ENCODE results near the gene OTULIN.

The OTULIN gene

GRCh38 chr5:14676320-14676719 lies 11.8 kb downstream of the OTULIN start:
- no peaks in the 10 kb centered on the region for H3K9me3 ChIP-seq (ENCODE audit: control insufficient read depth, low read length)
- no peak overlapping the region for H3K27ac ChIP-seq (ENCODE audit: insufficient read depth, low read depth, low read length, poor library complexity, severe bottlenecking)
- H3K4me1 ChIP-seq (ENCODE audit: control insufficient read depth, insufficient read depth, low read length) = no peaks in the 10 kb centered on the region
- H3K27me3 ChIP-seq (ENCODE audit: control insufficient read depth, insufficient read depth, low read length, poor library complexity, severe bottlenecking) = no peaks in the 10 kb centered on the region
- 95 to 96% methylated on average over 3 of the region's 3 CpGs for WGBS, 2 experiments
- peaks cover 1% of the 10 kb centered on the region for H3K36me3 ChIP-seq (ENCODE audit: control insufficient read depth, insufficient read depth, low read length)
- no peak overlapping the region for H3K4me3 ChIP-seq (ENCODE audit: insufficient read depth, low read depth, low read length)

GRCh38 chr5:14678773-14679334 lies 14.3 kb downstream of the OTULIN start:
- H3K4me1 ChIP-seq (ENCODE audit: control insufficient read depth, insufficient read depth, low read length) = no peaks in the 10 kb centered on the region
- H3K27me3 ChIP-seq (ENCODE audit: control insufficient read depth, insufficient read depth, low read length, poor library complexity, severe bottlenecking) = no peaks in the 10 kb centered on the region
- peaks cover 10% of the 10 kb centered on the region for H3K36me3 ChIP-seq (ENCODE audit: control insufficient read depth, insufficient read depth, low read length)
- 90 to 100% methylated on average over 4 to 5 of the region's 5 CpGs for WGBS, 2 experiments
- no peaks in the 10 kb centered on the region for H3K9me3 ChIP-seq (ENCODE audit: control insufficient read depth, low read length)
- H3K4me3 ChIP-seq (ENCODE audit: insufficient read depth, low read depth, low read length) = no peak overlapping the region
- no peak overlapping the region for H3K27ac ChIP-seq (ENCODE audit: insufficient read depth, low read depth, low read length, poor library complexity, severe bottlenecking)

DNA sequence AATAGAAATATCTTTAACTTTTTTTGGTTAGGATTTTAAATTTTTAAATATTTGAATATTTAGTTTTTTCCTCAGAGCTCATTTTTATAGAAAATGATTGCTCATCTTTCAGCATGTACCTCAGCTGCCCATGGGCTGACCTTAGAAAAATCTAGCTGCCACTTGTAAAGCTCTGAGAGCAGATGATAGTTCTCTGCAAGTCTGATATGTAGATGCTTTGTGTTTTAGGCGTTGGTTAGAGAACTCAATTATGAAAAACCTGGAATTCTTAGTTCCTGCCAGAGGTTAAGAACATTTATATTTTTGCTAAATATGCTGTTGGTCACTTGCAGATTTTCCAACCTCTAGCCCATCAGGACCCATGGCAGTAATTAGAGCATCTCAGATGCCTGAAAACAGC lies 15.1 kb downstream of the OTULIN start:
- WGBS, 2 experiments = 91 to 93% methylated on average over 1 of the region's 1 CpG
- peaks cover 10% of the 10 kb centered on the region for H3K36me3 ChIP-seq (ENCODE audit: control insufficient read depth, insufficient read depth, low read length)
- no peaks in the 10 kb centered on the region for H3K9me3 ChIP-seq (ENCODE audit: control insufficient read depth, low read length)

DNA sequence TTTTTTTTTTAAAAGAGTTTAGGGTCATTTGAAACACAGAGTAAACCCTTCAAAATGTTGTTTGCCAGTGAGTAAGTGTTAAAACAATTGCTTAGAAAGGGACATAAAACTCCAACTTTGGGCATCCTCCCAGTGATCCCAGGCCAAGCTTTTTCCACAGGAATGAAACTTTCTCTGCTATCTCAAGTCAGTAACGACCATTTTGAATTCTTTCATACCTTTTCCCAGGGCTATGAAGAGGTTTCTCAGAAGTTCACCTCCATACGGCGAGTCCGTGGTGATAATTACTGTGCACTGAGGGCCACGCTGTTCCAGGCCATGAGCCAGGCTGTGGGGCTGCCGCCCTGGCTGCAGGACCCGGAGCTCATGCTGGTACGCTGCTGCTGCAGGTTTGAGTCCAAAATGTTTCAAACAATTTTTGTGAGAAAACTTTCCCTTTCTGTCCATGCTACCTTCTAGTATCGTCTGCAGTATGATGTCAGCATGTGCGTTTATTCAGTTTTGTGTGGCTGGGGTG lies 16.8 kb downstream of the OTULIN start:
- Histone ChIP-seq H3K4me3 (ENCODE audit: insufficient read depth, low read depth, low read length) (no peak overlapping the region), H3K36me3 (ENCODE audit: control insufficient read depth, insufficient read depth, low read length) (peaks cover 10% of the 10 kb centered on the region)

More for the DNA sequence above, 15.1 kb downstream of the OTULIN start:
- no peaks in the 10 kb centered on the region for H3K27me3 ChIP-seq (ENCODE audit: control insufficient read depth, insufficient read depth, low read length, poor library complexity, severe bottlenecking)
- no peak overlapping the region for H3K27ac ChIP-seq (ENCODE audit: insufficient read depth, low read depth, low read length, poor library complexity, severe bottlenecking)
- H3K4me1 ChIP-seq (ENCODE audit: control insufficient read depth, insufficient read depth, low read length) = no peaks in the 10 kb centered on the region
- H3K4me3 ChIP-seq (ENCODE audit: insufficient read depth, low read depth, low read length) = no peak overlapping the region

DNA sequence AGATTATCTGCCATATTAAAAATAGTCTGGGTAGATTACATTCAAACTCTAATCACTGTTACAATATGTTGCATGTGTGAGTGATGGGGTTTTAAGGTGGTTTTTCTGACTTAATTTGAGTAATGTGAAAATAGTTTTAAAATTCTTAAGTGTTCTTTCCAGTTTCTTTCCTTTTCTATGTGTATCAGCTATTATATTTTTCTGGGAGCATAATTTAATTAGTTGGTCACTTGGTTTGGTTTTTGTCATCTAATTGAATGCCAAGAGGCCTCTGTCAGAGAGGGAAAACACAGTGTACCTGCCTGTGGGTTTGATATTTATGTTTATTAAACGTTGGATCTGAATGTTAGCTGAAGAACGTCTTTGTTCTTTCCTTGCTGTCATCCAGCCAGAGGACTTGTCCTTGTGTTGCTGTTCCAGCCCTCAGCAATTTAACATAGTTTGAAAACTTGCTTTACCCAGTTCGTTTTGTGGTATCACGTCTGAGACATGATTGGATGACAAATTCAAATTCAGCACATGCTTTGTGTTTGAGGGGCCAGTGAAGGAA lies 19.5 kb downstream of the OTULIN start:
- WGBS, 2 experiments = 92 to 95% methylated on average over 4 of the region's 4 CpGs
- H3K4me1 ChIP-seq (ENCODE audit: control insufficient read depth, insufficient read depth, low read length) = no peaks in the 10 kb centered on the region
- H3K36me3 ChIP-seq (ENCODE audit: control insufficient read depth, insufficient read depth, low read length) = peaks cover 19% of the 10 kb centered on the region
- no peaks in the 10 kb centered on the region for H3K27me3 ChIP-seq (ENCODE audit: control insufficient read depth, insufficient read depth, low read length, poor library complexity, severe bottlenecking)
- no peak overlapping the region for H3K4me3 ChIP-seq (ENCODE audit: insufficient read depth, low read depth, low read length)
- no peaks in the 10 kb centered on the region for H3K9me3 ChIP-seq (ENCODE audit: control insufficient read depth, low read length)
- no peak overlapping the region for H3K27ac ChIP-seq (ENCODE audit: insufficient read depth, low read depth, low read length, poor library complexity, severe bottlenecking)

More for the DNA sequence above, 16.8 kb downstream of the OTULIN start:
- no peaks in the 10 kb centered on the region for H3K4me1 ChIP-seq (ENCODE audit: control insufficient read depth, insufficient read depth, low read length)
- no peaks in the 10 kb centered on the region for H3K27me3 ChIP-seq (ENCODE audit: control insufficient read depth, insufficient read depth, low read length, poor library complexity, severe bottlenecking)
- WGBS, 2 experiments = 94 to 98% methylated on average over 10 of the region's 10 CpGs
- H3K27ac ChIP-seq (ENCODE audit: insufficient read depth, low read depth, low read length, poor library complexity, severe bottlenecking) = no peak overlapping the region
- H3K9me3 ChIP-seq (ENCODE audit: control insufficient read depth, low read length) = no peaks in the 10 kb centered on the region

- no peak overlapping the region for H3K27ac ChIP-seq (ENCODE audit: insufficient read depth, low read depth, low read length, poor library complexity, severe bottlenecking)
- WGBS, 2 experiments = 87 to 88% methylated on average over 5 of the region's 5 CpGs
- no peak overlapping the region for H3K4me3 ChIP-seq (ENCODE audit: insufficient read depth, low read depth, low read length)
- no peaks in the 10 kb centered on the region for H3K27me3 ChIP-seq (ENCODE audit: control insufficient read depth, insufficient read depth, low read length, poor library complexity, severe bottlenecking)
- no peaks in the 10 kb centered on the region for H3K4me1 ChIP-seq (ENCODE audit: control insufficient read depth, insufficient read depth, low read length)
- H3K36me3 ChIP-seq (ENCODE audit: control insufficient read depth, insufficient read depth, low read length) = peaks cover 26% of the 10 kb centered on the region
- no peaks in the 10 kb centered on the region for H3K9me3 ChIP-seq (ENCODE audit: control insufficient read depth, low read length)
Measured at GRCh38 chr5:14684757-14685156, 20.2 kb downstream of the OTULIN start.

DNA sequence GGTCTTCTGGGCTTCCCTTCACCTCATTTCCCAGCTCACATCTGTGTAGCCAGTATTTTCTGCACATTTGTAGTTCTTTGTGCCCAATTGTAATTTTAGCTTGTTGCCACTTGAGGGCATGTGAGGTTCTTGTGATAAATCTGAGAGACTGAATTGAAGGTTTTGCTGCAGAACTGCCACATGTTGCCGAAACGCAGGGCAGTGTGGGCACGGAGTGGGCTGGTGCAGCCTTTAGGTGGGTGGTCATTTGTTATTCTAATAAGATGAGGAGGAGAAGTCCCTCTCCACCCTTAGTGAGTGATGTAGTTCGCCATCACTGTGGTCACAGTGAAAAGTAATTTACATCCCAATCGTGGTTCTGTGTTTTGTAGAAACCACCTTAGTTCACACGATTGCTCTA lies 21.2 kb downstream of the OTULIN start:
- H3K27me3 ChIP-seq (ENCODE audit: control insufficient read depth, insufficient read depth, low read length, poor library complexity, severe bottlenecking) = no peaks in the 10 kb centered on the region
- H3K9me3 ChIP-seq (ENCODE audit: control insufficient read depth, low read length) = no peaks in the 10 kb centered on the region
- no peak overlapping the region for H3K4me3 ChIP-seq (ENCODE audit: insufficient read depth, low read depth, low read length)
- peaks cover 34% of the 10 kb centered on the region for H3K36me3 ChIP-seq (ENCODE audit: control insufficient read depth, insufficient read depth, low read length)
- H3K27ac ChIP-seq (ENCODE audit: insufficient read depth, low read depth, low read length, poor library complexity, severe bottlenecking) = no peak overlapping the region
- 56 to 59% methylated on average over 6 of the region's 6 CpGs for WGBS, 2 experiments
- H3K4me1 ChIP-seq (ENCODE audit: control insufficient read depth, insufficient read depth, low read length) = no peaks in the 10 kb centered on the region

DNA sequence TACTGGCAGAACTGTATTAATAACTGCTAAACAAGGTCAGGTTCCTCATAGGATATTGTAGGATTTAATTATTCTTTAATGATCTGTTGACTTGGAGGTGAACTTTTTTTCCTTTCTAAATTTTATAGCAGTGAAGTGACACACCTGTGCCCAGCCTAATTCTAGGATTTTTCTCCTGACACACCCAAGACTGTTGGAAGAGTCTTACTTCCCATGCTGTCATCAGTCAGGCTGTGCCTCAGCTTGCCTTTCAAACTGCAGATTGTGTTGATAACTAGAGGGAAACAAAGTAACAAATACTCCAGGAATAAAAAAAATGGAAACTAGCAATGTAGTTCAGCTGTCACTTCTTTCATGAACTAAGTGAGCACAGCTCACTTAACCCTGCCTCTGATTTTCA lies 22.0 kb downstream of the OTULIN start:
- no peak overlapping the region for H3K27ac ChIP-seq (ENCODE audit: insufficient read depth, low read depth, low read length, poor library complexity, severe bottlenecking)
- no peaks in the 10 kb centered on the region for H3K27me3 ChIP-seq (ENCODE audit: control insufficient read depth, insufficient read depth, low read length, poor library complexity, severe bottlenecking)
- H3K4me1 ChIP-seq (ENCODE audit: control insufficient read depth, insufficient read depth, low read length) = no peaks in the 10 kb centered on the region
- no peak overlapping the region for H3K4me3 ChIP-seq (ENCODE audit: insufficient read depth, low read depth, low read length)
- H3K36me3 ChIP-seq (ENCODE audit: control insufficient read depth, insufficient read depth, low read length) = peaks cover 31% of the 10 kb centered on the region
- H3K9me3 ChIP-seq (ENCODE audit: control insufficient read depth, low read length) = no peaks in the 10 kb centered on the region

- 66 to 67% methylated on average over 4 of the region's 4 CpGs for WGBS, 2 experiments
- no peak overlapping the region for H3K4me3 ChIP-seq (ENCODE audit: insufficient read depth, low read depth, low read length)
Measured at GRCh38 chr5:14687023-14687665, 22.6 kb downstream of the OTULIN start.

GRCh38 chr5:14693070-14693469 lies 28.6 kb downstream of the OTULIN start:
- H3K36me3 ChIP-seq (ENCODE audit: control insufficient read depth, insufficient read depth, low read length) = peaks cover 35% of the 10 kb centered on the region
- no peaks in the 10 kb centered on the region for H3K27me3 ChIP-seq (ENCODE audit: control insufficient read depth, insufficient read depth, low read length, poor library complexity, severe bottlenecking)
- 93 to 99% methylated on average over 5 of the region's 5 CpGs for WGBS, 2 experiments
- H3K9me3 ChIP-seq (ENCODE audit: control insufficient read depth, low read length) = no peaks in the 10 kb centered on the region
- H3K27ac ChIP-seq (ENCODE audit: insufficient read depth, low read depth, low read length, poor library complexity, severe bottlenecking) = no peak overlapping the region
- H3K4me1 ChIP-seq (ENCODE audit: control insufficient read depth, insufficient read depth, low read length) = no peaks in the 10 kb centered on the region
- no peak overlapping the region for H3K4me3 ChIP-seq (ENCODE audit: insufficient read depth, low read depth, low read length)

More at GRCh38 chr5:14687023-14687665, 22.6 kb downstream of the OTULIN start:
- Histone ChIP-seq H3K4me1 (ENCODE audit: control insufficient read depth, insufficient read depth, low read length) (no peaks in the 10 kb centered on the region), H3K36me3 (ENCODE audit: control insufficient read depth, insufficient read depth, low read length) (peaks cover 32% of the 10 kb centered on the region), H3K27me3 (ENCODE audit: control insufficient read depth, insufficient read depth, low read length, poor library complexity, severe bottlenecking) (no peaks in the 10 kb centered on the region), H3K9me3 (ENCODE audit: control insufficient read depth, low read length) (no peaks in the 10 kb centered on the region), H3K27ac (ENCODE audit: insufficient read depth, low read depth, low read length, poor library complexity, severe bottlenecking) (no peak overlapping the region)

All from ectodermal cell (in vitro differentiated cells).